Measurements from ENCODE around the gene MAN1C1.
"Not testable (repeated sequence)": the region's sequence is repeated elsewhere in the genome, so short reads cannot be mapped to it uniquely, and the experiment has no call there.

Gene MAN1C1

DNA sequence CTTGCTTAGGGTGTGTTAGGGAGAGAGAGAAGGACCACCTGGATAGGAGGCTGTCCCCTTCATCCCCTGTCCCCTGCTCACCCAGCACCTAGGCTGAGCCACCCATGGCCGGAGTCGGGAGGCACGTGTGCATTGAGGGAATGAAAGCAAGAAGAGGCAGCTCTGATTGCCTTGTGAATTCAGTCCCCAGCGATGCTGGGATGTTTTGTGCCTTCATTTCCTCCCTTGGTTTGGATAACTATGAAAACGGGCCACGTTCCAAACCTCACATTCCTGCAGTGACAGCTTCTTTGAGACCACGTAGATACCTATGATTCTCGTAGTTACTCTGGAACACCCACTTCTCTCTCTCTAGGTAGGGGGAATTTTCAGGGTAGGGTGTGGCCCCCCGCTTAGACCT is 67.1 kb downstream of the MAN1C1 start:
- FAIRE-seq = no peak

DNA sequence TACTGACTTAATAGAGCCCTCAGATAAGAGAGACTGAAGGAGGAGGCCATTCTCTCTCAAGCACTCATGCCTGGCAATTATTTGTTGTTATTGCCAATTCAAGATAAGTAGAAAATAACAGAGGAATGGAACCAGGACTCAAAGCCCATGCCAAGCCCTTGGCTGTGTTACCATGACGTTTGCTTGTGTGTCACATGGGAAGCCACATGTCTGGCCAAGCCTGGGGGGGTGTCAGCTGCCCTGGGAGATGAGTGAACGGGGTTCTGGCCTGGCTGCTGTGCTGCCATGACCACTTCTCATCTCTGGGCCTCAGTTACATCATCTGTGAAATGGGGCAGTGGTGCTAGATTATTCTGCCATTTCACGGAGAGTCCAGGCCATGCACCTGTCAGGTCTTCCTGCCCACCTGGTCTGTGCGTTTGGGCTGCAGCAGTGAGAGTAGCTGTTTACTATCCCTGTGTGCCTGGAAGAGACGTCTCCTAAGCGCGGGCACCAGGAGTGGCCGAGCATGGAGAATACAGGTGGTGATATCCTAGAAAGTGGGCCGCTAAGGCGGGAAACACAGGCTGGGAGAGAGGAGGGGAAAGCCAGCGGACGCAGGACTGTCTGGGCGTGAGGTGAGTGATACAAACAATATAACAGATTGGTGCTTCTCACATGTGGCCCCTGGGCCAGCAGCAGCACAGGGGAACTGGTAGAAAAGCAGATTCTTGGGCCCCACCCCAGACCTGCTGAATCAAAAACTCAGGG is 67.8 kb downstream of the MAN1C1 start:
- no peak for FAIRE-seq

DNA sequence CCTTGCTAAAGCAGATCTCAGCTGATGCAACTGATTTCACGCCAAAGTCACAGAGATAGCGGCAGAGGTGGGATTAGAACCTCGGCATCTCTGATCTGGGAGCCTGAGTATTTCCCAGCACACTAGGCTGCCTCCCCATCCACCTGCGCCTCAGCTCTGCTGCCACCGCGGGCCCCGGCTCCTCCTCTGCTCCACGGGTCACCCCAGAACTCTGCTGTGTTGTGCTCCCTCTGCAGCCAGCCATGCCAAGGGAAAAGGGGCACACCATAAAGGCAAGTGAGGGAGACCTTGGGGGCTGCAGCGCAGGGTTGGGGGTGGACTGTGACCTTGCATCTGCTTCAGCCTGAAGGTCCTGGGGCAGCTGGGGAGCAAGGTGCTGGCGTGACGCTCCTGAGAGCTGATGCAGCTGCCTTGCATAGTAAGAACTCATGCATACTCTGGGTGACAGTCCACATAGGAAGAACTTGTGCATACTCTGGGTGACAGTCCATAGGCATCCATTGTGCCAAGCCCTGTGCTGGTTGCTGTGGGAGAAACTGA is 68.7 kb downstream of the MAN1C1 start:
- FAIRE-seq = no peak

DNA sequence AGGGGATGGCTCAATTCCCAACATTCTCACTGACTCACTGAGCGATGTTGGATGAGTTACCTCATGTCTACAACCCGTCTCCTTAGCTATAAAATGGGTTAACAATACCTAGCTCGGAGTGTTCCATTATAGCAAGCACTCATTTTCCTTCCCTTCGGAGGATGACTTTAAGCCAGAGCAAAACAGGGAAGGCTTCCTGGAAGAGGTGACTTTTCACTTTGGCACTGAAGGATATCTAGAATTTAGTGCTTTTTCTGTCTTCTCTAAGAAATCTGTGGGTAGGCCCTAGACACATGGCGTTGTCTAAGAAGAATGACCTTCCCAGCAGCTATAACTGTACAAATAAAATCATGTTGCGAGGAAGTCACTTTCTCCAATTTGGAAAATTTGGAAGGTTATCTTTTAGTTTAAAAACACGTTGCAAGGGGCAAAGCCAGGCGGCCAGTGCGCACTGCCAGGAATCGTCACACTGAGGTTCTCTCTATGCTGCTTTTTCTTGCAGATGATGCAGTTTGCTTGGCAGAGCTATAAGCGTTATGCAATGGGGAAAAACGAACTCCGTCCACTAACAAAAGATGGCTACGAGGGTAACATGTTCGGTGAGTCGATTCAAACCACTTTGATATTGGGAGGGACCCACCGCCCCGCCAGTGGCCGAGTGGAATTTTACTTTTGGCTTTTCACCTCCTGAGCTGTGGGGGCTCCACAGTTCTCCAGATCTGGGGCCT is 69.5 kb downstream of the MAN1C1 start:
- no peak for FAIRE-seq

DNA sequence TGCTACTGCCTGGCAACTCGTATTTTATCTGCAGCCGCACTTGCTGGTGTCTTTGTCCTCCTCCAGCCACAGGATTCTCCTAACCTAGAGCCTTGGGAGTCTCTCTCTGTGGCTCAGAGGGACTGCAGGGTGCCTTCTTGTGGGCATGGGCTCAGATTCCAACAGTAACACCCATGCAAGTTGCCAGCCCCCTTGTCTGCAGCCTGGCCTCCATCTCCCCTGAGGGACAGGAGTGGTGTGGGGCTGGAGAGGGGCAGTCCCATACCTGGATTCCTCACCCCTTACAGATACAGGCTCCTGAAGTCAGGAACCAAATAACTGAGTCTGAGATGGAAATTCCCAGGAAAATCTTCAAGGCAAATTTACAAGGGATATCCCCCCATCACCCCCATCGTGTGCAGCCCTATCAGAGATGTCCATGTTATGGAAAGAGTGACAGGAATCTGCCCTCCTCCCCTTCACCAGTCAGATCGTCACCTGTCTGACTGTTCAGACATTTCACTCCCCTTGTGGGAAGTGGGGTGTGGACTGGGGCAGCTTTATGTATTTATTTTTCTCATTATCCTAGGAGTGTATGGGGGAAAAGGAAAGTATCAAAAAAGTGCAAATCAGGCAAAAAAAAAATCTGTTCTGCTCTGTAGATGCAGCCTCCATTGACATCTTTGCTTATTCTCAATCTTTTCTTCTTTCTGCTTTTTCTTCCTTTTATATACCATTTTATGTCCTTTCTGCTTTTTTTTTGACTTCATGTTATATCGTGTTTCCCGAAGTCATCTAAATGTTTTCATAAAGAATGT is 70.8 kb downstream of the MAN1C1 start:
- FAIRE-seq = no peak

DNA sequence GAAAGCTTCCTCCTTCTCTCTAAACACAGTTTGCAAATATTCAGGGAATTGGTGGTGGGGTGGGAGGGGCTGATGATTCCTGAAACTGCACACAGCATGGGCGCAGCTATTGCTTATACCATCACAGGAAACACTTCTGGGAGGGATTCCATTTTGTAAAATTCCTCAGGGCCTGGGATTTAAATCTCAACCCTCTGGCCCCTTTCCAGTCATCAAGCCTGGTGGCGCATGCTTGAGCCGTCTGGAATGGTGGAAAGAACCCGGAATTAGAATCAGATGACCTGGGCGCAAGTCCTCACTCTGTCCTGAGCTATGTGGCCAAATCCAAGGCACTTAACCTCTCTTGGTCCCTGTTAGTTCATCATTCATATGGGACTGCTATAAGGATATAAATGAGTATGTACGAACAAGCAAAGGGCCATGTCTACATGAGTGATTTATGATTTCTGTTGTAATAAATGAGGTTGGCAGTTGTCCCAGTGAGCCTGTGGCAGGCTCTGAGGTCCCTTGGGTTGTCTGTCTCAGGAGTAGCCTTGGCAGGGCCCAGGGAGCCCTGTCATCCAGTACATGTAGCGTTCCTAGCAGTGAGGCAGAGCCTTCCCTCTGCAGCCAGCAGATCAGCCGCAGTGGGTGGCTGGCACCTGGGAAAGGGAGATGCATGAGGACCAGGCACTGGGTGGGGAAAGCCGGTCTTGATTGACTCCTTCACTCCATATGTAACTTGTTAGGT is 72.0 kb downstream of the MAN1C1 start:
- FAIRE-seq = no peak

DNA sequence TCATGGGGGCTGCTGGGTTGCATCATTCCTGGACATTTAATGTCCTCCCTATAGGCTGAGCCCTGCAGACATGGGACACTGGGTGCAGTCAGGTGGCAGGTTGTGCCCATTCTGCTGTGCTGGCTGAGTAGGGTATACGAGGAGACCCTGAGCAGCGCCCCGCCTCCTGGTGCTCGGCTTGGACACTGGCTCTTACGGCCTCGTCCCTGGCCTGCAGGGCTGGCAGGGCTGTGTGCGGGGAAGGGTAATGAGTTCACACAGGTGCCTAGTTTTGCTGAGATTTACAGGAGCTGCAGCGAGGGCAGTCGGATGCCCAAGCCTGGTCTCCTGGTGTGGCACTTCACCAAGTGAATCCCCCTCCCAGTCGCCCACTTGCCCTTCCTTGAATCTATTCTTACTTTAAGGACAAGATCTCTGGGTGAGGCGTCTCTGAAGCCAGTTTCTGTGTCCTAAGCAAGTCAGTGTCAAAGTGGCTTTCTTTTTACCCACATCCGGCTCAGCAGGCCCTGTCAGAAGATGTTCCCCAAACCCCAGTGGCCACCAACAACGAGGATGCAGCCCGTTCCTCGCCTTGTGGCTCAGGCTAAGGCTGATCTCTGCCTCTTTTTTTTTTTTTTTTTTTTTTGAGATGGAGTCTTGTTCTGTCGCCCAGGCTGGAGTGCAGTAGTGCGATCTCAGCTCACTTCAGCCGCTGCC is 73.2 kb downstream of the MAN1C1 start:
- FAIRE-seq = no peak

DNA sequence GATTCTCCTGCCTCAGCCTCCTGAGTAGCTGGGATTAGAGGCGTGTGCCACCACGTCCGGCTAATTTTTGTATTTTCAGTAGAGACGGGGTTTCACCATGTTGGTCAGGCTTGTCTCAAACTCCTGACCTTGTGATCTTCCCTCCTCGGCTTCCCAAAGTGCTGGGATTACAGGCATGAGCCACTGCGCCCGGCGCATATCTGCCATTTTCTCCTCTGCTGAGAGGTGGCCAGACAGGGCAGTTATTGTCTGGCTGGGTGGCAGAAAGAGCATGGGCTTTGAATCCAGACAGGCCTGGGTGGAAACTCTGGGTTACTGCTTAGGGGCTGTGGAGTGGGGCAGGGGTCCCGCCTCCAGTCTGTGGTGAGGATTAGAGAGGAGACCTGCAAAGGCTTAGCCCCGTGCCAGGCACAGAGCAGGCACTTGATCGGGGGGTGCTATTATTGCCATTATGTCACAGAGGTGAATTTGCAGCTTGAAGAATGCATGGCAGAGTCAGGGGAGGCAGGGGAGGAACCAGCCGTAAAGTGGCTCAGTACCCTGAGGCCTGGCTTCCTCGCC is 73.9 kb downstream of the MAN1C1 start:
- no peak for FAIRE-seq

DNA sequence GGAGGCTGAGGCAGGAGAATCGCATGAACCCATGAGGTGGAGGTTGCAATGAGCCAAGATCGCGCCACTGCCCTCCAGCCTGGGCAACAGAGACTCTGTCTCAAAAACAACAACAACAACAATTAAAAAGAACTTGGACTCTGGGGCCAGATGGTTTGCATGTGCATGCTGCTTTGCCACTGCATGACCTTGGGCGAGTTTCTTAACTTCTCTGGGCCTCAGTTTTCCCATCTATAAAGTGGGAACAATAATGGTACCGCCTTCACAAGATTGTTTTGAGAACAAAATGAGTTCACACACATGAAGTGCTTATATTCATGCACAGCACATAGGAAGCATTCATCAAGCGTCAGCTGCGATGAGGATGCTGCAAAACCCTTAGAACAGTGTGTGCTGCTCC is 74.6 kb downstream of the MAN1C1 start:
- FAIRE-seq = no peak

DNA sequence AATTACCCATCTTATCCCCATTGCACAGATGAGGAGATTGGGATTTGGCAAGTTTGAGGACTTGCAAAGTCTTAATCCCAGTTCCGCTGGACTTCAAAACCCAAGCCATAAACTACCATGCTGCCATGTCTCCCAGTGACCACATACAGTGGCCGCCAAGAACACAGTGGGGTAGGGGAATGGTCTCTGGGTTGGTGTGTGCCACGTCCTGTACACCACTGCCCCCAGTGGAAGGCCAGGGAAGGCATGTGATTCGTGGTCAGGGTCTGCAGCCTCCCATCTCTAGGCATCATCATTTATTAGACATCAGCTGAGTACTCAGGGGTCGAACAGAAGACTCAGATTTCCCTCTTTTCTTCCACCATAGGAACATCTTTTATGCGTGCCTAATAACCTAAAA is 76.0 kb downstream of the MAN1C1 start:
- no peak for FAIRE-seq

DNA sequence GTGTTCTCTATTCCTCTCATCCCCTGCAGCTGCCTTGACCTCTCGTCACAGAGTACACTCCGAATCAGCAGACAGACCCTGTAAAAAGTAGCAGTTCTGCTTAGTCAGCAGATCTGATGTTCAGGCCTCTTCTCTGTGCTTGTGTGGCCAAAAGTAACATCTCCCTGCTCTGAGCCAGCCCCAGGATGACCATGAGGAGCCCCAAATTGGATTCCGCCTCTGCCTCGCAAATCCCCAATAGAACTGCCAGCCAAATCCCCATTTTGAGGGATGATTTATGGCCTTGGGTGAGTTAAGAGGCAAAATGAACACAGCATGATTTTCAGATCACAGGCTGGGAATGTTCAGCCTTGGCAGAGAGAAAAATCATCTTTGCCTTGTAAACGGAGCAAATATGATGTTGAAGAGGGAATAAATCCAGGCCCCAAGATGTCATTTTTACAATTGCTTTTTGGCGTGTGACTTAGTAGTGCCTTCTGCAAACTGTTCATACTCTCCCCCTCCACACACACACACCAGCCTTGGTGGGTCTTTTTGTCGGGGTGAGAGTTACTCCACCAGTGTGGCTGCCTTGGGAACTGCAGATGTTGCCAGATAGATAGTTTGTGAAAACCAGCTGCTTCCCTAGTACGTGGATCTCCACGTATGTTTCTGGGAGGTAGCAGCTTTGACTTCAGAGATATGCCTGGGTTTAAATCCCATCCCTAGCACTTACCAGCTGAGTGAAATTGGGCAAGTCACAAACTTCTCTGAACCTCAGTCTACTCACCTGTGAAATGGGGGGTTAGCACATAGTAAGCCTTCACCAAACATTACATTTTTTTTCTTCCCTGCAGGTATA is 77.8 kb downstream of the MAN1C1 start:
- no peak for FAIRE-seq

DNA sequence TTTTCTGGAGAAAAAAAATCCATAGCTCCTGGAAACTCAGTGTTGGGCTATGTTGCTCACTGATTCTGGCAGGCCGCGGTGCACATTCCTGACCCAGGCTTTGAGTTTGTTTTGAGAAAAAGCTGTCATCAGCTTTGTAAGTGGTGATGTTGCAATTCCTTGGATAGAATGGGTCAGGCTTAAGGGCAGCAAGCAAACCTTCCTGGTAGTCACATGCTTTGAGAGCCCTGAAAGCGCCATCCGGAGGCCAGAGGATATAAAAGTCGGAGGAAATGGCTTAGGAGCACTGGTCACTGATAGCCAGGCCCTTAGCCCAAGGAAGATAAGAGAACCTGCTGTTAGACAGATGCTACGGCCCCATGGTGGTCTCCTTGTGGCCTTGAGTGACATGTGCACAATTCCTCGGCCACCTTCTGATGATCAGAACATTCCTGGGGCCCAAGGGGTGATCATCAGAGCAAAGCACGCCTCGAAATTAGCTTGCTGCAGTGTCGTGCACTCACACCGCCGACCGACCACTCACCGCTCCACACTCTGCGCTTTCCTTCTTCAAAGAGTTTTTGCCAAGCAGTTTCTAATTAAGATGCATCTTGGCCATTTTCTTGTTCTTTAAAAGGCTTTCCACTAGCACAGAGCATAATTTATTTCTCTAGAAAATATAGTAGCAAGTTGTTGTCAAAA is 78.6 kb downstream of the MAN1C1 start:
- no peak for FAIRE-seq

DNA sequence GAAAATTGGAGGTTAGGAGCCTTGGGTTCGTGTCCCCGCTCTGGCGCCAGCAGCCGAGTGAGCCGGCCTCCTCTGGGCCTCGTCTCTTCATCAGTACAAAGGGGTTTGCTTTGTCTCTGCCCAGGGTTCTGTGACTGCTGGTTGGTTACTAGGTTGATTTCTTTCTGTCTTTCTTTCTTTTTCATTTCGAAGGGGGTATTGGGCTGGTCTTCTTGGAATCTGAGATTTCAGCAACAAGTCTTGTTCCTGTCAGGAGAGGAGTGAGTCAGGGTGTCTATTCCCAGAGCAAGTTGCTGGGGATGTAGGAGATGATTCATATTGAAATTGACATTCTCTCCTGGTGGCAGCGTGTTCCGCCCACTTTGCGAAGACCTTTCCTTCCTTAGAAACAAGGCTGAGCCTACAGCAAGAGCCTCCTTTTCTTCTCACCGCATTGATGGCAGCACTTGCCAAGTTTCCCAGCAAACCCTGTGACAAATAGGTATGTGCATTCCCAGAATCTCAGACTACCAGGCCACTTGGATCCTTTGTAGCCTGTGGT is 79.2 kb downstream of the MAN1C1 start:
- FAIRE-seq = no peak

DNA sequence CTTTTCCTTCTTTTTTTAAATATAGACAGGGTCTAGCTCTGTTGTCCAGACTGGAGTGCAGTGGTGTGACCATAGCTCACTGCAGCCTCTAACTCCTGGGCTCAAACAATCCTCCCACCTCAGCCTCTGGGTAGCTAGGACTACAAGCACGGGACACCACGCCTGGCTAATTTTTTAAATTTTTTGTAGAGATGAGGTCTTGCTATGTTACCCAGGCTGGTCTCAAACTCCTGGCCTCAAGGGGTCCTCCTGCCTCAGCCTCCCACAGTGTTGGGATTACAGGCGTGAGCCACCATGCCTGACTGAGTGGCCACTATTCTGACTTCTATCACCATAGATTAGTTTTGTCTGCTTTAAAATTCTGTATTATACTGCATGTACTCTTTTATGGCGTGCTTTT is 80.1 kb downstream of the MAN1C1 start:
- FAIRE-seq = not testable (repeated sequence)

DNA sequence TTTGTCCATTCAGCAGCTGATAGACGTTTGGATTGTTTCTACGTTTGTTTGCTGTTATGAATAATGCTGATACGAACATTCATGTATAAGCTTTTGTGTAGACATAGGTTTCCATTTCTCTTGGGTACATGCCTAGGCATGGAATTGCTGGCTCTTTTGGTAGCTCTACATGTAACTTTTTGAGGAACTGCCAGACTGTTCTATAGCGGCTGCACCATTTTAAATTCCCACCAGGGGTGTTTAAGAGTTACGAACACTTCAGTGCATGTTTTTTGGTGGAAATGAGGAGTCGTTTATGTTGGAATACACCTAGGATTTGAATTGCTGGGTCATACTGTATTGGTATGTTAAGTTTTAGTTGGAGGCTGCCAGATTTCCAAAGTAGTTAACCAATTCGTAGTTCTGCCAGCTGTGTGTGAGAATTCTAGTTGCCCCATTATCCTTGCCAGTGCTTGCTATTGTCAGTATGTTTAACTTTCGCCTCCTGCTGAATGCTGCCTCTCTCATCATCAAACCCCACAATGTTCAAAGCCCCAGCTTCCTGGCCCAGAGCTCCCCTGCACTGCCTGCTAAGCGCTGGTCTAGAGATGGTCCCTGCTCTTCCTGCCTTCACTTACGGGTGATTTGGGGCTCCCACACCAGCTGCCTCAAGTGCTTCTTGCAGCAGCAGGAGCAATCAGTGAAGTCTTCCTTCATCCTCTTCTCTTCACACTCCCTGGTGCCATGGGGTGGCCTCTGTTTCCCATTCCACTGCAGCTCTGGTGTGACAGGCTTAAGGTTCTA is 81.0 kb downstream of the MAN1C1 start:
- no peak for FAIRE-seq

DNA sequence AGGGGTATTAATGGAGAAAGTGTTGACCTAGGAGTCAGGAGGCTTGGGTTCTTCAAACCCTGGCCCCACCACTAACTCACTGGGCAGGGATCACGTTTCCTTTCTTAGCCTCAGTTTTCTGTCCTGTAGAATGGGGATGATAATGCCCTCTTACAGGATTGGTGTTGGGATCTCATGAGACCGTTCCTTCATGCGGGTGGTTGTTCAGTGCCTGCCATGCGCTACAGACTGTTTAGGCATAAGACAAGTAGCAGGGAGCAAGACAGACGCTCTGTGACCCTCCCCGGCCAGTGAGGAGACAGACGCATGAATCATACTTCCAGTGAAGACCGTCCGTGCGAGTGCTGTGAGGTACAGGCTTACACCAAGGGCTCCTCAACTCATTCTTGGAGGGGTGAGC is 81.7 kb downstream of the MAN1C1 start:
- FAIRE-seq = no peak

DNA sequence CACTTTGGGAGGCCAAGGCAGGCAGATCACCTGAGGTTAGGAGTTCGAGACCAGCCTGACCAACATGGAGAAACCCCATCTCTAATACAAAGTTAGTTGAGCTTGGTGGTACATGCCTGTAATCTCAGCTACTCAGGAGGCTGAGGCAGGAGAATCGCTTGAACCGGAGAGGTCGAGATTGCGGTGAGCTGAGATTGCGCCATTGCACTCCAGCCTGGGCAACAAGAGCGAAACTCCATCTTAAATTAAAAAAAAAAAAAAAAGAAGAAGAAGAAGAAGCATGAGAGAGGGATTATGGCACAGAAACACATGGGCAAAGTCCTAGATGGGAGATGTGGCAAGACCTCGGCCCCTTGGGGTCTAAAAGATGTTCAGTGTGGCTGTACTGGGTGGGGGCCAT is 82.5 kb downstream of the MAN1C1 start:
- not testable (repeated sequence) for FAIRE-seq

DNA sequence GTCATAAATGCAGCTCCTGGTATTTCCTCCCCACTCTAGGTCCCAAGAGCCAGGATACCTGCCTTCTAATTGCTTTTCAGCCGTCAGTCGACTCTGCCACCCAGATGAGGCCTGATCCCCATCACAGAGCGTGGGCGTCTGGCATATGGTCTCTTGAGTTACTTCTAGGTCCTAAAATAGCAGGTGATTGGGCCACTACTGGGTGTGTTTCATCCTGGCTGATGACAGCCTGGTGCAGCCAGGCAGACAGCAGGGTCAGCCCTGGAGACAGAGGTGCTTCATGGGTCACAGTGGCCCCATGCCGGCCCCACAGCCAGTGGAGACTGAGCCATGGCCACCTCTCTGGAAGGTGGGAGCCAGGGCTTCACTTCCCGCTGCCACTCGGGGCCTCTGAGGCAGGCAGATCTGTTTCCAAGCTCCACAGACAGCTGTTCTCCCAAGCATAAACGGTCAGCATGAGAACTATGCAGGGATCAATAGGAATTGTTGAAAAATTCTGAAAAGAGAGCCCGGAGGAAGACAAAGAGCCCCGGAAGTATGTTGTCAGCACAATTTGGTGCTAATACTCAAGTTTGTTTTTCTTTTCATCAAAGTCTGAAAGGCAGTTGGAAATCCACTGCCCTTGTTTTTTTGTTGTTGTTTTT is 83.0 kb downstream of the MAN1C1 start:
- FAIRE-seq = no peak

DNA sequence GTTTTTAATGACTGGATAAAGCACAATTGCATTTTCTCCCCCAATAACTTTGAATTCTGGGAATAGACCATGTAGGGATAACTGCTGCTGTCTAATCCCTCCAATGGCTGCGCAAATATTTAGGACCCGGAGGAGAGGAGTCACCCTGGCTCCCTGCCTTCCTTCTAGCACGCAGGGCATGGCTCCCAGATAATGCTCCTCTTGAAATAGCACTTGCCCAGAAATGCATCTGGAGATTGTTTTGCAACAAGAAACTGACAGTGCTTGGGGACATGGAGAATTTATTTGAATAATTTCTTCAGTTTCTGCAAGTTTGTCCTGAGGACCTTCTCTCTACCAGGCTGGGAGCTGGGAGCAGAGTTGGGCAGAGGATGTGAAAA is 83.5 kb downstream of the MAN1C1 start:
- no peak for FAIRE-seq
